Upper lobe of left lung (tissue), 6 donors: ENCODE measurements around the gene AGAP3. TPM values are rescaled to one million over a fixed set of nuclear protein-coding genes. Genes with fewer than 3 reads are reported as not detected.
A peak's percentile ranks its signal among the peaks of the same experiment; 100 is the strongest.

ENCODE experiments used
- ATAC-seq, 2 donors: fragments of 200-7000 bp; cut with Tn5 transposase; one replicate each; pipeline ENCODE4 v1.9.1; 2022; ENCODE audit warnings: mild to moderate bottlenecking in 2 of 2, moderate library complexity in 2 of 2; ENCODE audit not compliant: low FRiP score in 2 of 2
- DNase-seq, 2 donors: peaks; one replicate each; pipeline ENCODE4 v3.0.0-alpha.2; 2019 to 2020
- H3K27ac ChIP-seq, 4 donors: fragments of 200-600 bp; sonication (generic); one replicate each; pipeline ENCODE4 v1.5.1; 2016 to 2019
- H3K27me3 ChIP-seq, 4 donors: fragments of 200-600 bp; sonication (generic); one replicate each; pipeline ENCODE4 v1.5.1; 2017 to 2019
- H3K36me3 ChIP-seq, 4 donors: fragments of 200-600 bp; sonication (generic); one replicate each; pipeline ENCODE4 v1.5.1; 2016 to 2019
- H3K4me1 ChIP-seq, 4 donors: fragments of 200-600 bp; sonication (generic); one replicate each; pipeline ENCODE4 v1.5.1; 2018 to 2019
- H3K4me3 ChIP-seq, 4 donors: fragments of 200-600 bp; sonication (generic); one replicate each; pipeline ENCODE4 v1.5.1; 2017 to 2019; ENCODE audit warnings: mild to moderate bottlenecking in 2 of 4, moderate library complexity in 1 of 4
- H3K9me3 ChIP-seq, 4 donors: fragments of 200-600 bp; sonication (generic); one replicate each; pipeline ENCODE4 v1.5.1; 2018 to 2019
- EP300 ChIP-seq, 4 donors: sonication (generic); formaldehyde crosslinking; IDR thresholded peaks; one replicate each; pipeline ENCODE4 v1.5.1; 2017; ENCODE audit warnings: antibody characterized with exemption in 4 of 4, control low read depth in 2 of 4
- POLR2A ChIP-seq, 4 donors: fragments of 450-650 bp; IDR thresholded peaks; one replicate each; pipeline ENCODE4 v1.5.1; 2016 to 2017; ENCODE audit warnings: antibody characterized with exemption in 4 of 4, mild to moderate bottlenecking in 2 of 4
- POLR2AphosphoS5 ChIP-seq, 2 donors: sonication (generic); formaldehyde crosslinking; IDR thresholded peaks; one replicate each; pipeline ENCODE4 v1.5.1; 2017; ENCODE audit warnings: antibody characterized with exemption in 2 of 2
- WGBS, 2 donors: methylation state at CpG; one replicate each; pipeline ENCODE4 v1.1.5; 2017 to 2018; 5-methylcytosine and 5-hydroxymethylcytosine counted together
- total RNA-seq, 6 donors: library from RNA; depleted of rRNA in 4 of 6; stranded (reverse); fragments of >200 nt in 4 of 6; gene quantifications; one replicate each; pipeline versions ENCODE4 v1.1.0 to v1.2.1, GENCODE V29; 2016 to 2021
- TF ChIP-seq, protein P1 (sequence below), 6 experiments: fragments of 450-650 bp in 4 of 6; fragments of 200-600 bp in 2 of 6; sonication (generic) in 2 of 6; IDR thresholded peaks; one replicate each; pipeline ENCODE4 v1.5.1; 2016 to 2019; ENCODE audit warnings: antibody characterized with exemption in 6 of 6
- donor health status: DM: no; HTN: no; CAD: no; lungs with moderate emphysema.
- donor health status: DM: no; HTN: yes; CAD: no; lungs with severe emphysema.

Gene AGAP3
- total RNA-seq, 6 donors from 2014 or later, result 122 to 350 (median 182) TPM

DNA sequence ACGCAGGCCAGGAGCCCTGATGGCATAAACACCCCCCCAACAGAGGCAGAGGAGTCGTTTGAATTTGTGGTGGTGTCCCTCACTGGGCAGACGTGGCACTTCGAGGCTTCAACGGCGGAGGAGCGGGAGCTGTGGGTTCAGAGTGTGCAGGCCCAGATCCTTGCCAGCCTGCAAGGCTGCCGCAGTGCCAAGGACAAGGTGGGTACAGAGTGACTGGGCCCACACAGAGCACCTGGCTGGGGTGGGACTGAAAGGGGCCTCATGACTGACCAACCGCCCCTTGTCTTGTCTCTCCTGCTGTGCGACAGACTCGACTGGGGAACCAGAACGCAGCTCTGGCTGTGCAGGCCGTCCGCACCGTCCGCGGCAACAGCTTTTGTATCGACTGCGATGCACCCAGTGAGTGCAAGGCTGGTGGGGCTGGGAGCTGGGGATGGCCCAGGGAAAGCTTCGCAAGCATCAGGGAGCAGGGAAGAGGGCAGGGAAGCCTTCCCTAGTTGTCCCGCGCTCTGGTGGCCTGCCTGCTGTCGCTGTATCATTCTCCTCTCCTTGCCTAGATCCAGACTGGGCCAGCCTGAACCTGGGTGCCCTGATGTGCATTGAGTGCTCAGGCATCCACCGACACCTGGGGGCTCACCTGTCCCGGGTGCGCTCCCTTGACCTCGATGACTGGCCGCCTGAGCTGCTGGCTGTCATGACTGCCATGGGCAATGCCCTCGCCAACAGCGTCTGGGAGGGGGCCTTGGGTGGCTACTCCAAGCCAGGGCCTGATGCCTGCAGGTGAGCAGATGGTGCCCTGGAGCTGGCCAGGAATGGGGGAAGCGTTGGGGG, 55.8 kb downstream of the AGAP3 start:
- peak in 1 of 2 donors; percentile 1 for ATAC-seq
- no peak overlapping the region for H3K27ac ChIP-seq
- no peak overlapping the region for H3K4me3 ChIP-seq
- no peak for DNase-seq
- no peaks in the 10 kb centered on the region for H3K4me1 ChIP-seq
- no peaks in the 10 kb centered on the region for H3K9me3 ChIP-seq
- H3K36me3 ChIP-seq, result peaks cover 17 to 81% (median 74%) of the 10 kb centered on the region in 4 donors
- H3K27me3 ChIP-seq, result no peaks in the 10 kb centered on the region
- TF ChIP-seq POLR2A (IDR thresholded peaks at IDR 0.05), result no peak
- no peak for TF ChIP-seq EP300 (IDR thresholded peaks at IDR 0.05)
- TF ChIP-seq, protein P1, sequence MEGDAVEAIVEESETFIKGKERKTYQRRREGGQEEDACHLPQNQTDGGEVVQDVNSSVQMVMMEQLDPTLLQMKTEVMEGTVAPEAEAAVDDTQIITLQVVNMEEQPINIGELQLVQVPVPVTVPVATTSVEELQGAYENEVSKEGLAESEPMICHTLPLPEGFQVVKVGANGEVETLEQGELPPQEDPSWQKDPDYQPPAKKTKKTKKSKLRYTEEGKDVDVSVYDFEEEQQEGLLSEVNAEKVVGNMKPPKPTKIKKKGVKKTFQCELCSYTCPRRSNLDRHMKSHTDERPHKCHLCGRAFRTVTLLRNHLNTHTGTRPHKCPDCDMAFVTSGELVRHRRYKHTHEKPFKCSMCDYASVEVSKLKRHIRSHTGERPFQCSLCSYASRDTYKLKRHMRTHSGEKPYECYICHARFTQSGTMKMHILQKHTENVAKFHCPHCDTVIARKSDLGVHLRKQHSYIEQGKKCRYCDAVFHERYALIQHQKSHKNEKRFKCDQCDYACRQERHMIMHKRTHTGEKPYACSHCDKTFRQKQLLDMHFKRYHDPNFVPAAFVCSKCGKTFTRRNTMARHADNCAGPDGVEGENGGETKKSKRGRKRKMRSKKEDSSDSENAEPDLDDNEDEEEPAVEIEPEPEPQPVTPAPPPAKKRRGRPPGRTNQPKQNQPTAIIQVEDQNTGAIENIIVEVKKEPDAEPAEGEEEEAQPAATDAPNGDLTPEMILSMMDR (IDR thresholded peaks at IDR 0.05), result no peak
- no peak for TF ChIP-seq POLR2AphosphoS5 (IDR thresholded peaks at IDR 0.05)
- 91 to 93% methylated on average over 26 to 31 of the region's 31 CpGs for WGBS, 2 donors

DNA sequence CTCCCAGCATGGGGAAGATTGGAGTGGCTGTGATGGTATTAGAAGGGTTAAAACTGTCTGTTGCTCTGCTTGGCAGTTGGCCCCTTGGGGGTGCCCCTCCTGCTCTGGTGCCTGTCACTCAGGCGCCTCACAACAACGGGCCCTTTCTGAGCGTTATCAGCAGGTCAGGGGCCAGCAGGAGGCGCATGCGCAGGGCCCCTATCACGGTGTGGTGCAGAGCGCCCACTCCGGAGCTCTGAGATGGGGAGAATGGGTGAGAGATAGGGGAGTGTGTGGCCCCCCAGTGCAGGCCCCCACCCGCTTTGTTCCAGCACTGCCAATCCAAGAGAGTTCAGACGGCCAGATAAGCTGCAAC, 56.4 kb downstream of the AGAP3 start:
- ATAC-seq, result no peak
- no peaks in the 10 kb centered on the region for H3K4me1 ChIP-seq
- DNase-seq, result no peak
- H3K36me3 ChIP-seq, result peaks cover 14 to 75% (median 69%) of the 10 kb centered on the region in 4 donors
- 79 to 97% methylated on average over 6 to 10 of the region's 10 CpGs for WGBS, 2 donors
- TF ChIP-seq POLR2AphosphoS5 (IDR thresholded peaks at IDR 0.05), result no peak
- TF ChIP-seq EP300 (IDR thresholded peaks at IDR 0.05), result no peak
- TF ChIP-seq, protein P1 (IDR thresholded peaks at IDR 0.05), result no peak
- TF ChIP-seq POLR2A (IDR thresholded peaks at IDR 0.05), result no peak
- no peaks in the 10 kb centered on the region for H3K27me3 ChIP-seq
- H3K27ac ChIP-seq, result no peak overlapping the region
- no peaks in the 10 kb centered on the region for H3K9me3 ChIP-seq
- H3K4me3 ChIP-seq, result no peak overlapping the region

GRCh38 chr7:151143261-151144015, 57.2 kb downstream of the AGAP3 start:
- Histone ChIP-seq H3K36me3 (peaks cover 14 to 67% (median 61%) of the 10 kb centered on the region in 4 donors), H3K9me3 (no peaks in the 10 kb centered on the region), H3K27ac (no peak overlapping the region), H3K4me3 (no peak overlapping the region), H3K4me1 (no peaks in the 10 kb centered on the region), H3K27me3 (no peaks in the 10 kb centered on the region)
- TF ChIP-seq POLR2AphosphoS5 (IDR thresholded peaks at IDR 0.05), result no peak
- TF ChIP-seq EP300 (IDR thresholded peaks at IDR 0.05), result no peak
- TF ChIP-seq, protein P1 (IDR thresholded peaks at IDR 0.05), result no peak
- TF ChIP-seq POLR2A (IDR thresholded peaks at IDR 0.05), result no peak
- no peak for ATAC-seq
- 79 to 83% methylated on average over 18 to 24 of the region's 25 CpGs for WGBS, 2 donors
- peak; percentile 19 to 81 for DNase-seq

DNA sequence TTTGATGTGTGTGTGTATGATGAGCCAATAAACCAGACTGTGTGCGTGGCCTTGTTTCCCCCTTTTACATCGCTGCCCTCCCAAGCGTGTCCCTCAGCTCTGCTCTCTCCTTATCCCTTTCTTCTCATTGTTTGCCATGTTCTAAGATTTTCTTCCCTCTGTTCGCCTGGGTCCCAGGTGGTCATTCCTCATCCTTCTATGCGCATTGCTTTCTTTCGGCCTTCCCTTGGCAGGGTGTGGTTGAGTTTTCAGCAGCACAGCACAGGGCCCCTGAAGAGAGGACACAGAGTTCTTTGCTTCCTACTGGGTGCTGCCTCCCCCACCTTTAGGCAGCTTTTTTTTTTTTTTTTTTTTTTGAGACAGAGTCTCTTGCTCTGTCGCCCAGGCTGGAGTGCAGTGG, 58.1 kb downstream of the AGAP3 start:
- no peak overlapping the region for H3K4me3 ChIP-seq
- no peaks in the 10 kb centered on the region for H3K9me3 ChIP-seq
- H3K27me3 ChIP-seq, result no peaks in the 10 kb centered on the region
- DNase-seq (no peak), ATAC-seq (no peak)
- 95 to 100% methylated on average over 7 of the region's 7 CpGs for WGBS, 2 donors
- no peaks in the 10 kb centered on the region for H3K4me1 ChIP-seq
- peaks cover 14 to 59% (median 52%) of the 10 kb centered on the region in 4 donors for H3K36me3 ChIP-seq
- no peak for TF ChIP-seq POLR2AphosphoS5 (IDR thresholded peaks at IDR 0.05)
- no peak for TF ChIP-seq POLR2A (IDR thresholded peaks at IDR 0.05)
- TF ChIP-seq, protein P1 (IDR thresholded peaks at IDR 0.05), result no peak
- TF ChIP-seq EP300 (IDR thresholded peaks at IDR 0.05), result no peak
- H3K27ac ChIP-seq, result no peak overlapping the region
